HEK293 (cell line): Measurements from ENCODE around the gene LIMA1.

Experiments
- CTCF ChIA-PET: fragments of 350-600 bp; formaldehyde crosslinking; extraction: SDS; loops from one replicate; lab custom pipeline; 2021; ENCODE audit warnings: antibody characterized with exemption; lab: Yijun Ruan, JAX
- POLR2A ChIA-PET: fragments of 300-600 bp; formaldehyde crosslinking; extraction: SDS; loops from one replicate; lab custom pipeline; 2020; ENCODE audit warnings: antibody characterized with exemption, inconsistent platforms; lab: Yijun Ruan, JAX
- H3K27ac ChIP-seq: fragments of 200-500 bp; sonication (Bioruptor generic); 2 replicates; pipeline ENCODE4 v1.5.1; 2014; ENCODE audit warnings: low read depth, low read length, control low read depth, inconsistent platforms; ENCODE audit errors: extremely low read depth
- H3K36me3 ChIP-seq, 2 experiments: fragments of 200-500 bp in 1 of 2; sonication (Bioruptor generic) in 1 of 2; 1 replicate in 1 of 2; 2 replicates in 1 of 2; pipeline ENCODE4 v1.5.1; 2014 to 2017; ENCODE audit warnings: inconsistent platforms in 2 of 2, low read length in 2 of 2; ENCODE audit not compliant: control insufficient read depth in 2 of 2, insufficient read depth in 1 of 2
- H3K4me1 ChIP-seq: fragments of 200-500 bp; sonication (Bioruptor generic); 2 replicates; pipeline ENCODE4 v1.5.1; 2014; ENCODE audit warnings: mild to moderate bottlenecking, low read length, inconsistent platforms; ENCODE audit not compliant: control insufficient read depth, insufficient read depth
- H3K4me3 ChIP-seq: 2 replicates; pipeline ENCODE4 v1.5.1; 2011; ENCODE audit warnings: low read depth, mild to moderate bottlenecking, control low read depth, low read length, moderate library complexity
- H3K9me3 ChIP-seq: fragments of 200-500 bp; sonication (Bioruptor generic); 2 replicates; pipeline ENCODE4 v1.5.1; 2014; ENCODE audit warnings: low read depth, low read length, inconsistent platforms; ENCODE audit not compliant: control insufficient read depth, insufficient read depth
- AEBP2 ChIP-seq: fragments of 450-650 bp; formaldehyde crosslinking; IDR thresholded peaks from 2 replicates; pipeline ENCODE4 v1.5.1; 2016; ENCODE audit warnings: missing biosample characterization, missing genetic modification characterization, borderline replicate concordance
- KLF7 ChIP-seq: fragments of 450-650 bp; formaldehyde crosslinking; IDR thresholded peaks from 2 replicates; pipeline ENCODE4 v1.5.1; 2016; ENCODE audit warnings: missing biosample characterization, missing genetic modification characterization, borderline replicate concordance
- PRDM10 ChIP-seq: fragments of 450-650 bp; formaldehyde crosslinking; IDR thresholded peaks from 2 replicates; pipeline ENCODE4 v1.5.1; 2016; ENCODE audit warnings: missing biosample characterization, missing genetic modification characterization
- PRDM6 ChIP-seq: fragments of 450-650 bp; formaldehyde crosslinking; IDR thresholded peaks from 2 replicates; pipeline ENCODE4 v1.5.1; 2017; ENCODE audit warnings: missing biosample characterization, missing genetic modification characterization
- REST ChIP-seq: fragments of 450-650 bp; formaldehyde crosslinking; IDR thresholded peaks from 2 replicates; pipeline ENCODE4 v1.5.1; 2016; ENCODE audit warnings: missing biosample characterization, missing genetic modification characterization
- ZBTB17 ChIP-seq: fragments of 450-650 bp; formaldehyde crosslinking; IDR thresholded peaks from 2 replicates; pipeline ENCODE4 v1.5.1; 2016; ENCODE audit warnings: missing biosample characterization, missing genetic modification characterization
- ZEB2 ChIP-seq: fragments of 450-650 bp; formaldehyde crosslinking; IDR thresholded peaks from 2 replicates; pipeline ENCODE4 v1.5.1; 2016; ENCODE audit warnings: missing biosample characterization, missing genetic modification characterization
- ZNF175 ChIP-seq: fragments of 450-650 bp; formaldehyde crosslinking; IDR thresholded peaks from 2 replicates; pipeline ENCODE4 v1.5.1; 2016; ENCODE audit warnings: missing biosample characterization, missing genetic modification characterization
- ZNF23 ChIP-seq: fragments of 450-650 bp; formaldehyde crosslinking; IDR thresholded peaks from 2 replicates; pipeline ENCODE4 v1.5.1; 2016; ENCODE audit warnings: missing biosample characterization, missing genetic modification characterization, borderline replicate concordance
- ZNF341 ChIP-seq: fragments of 450-650 bp; formaldehyde crosslinking; IDR thresholded peaks from 2 replicates; pipeline ENCODE4; 2016; ENCODE audit warnings: low read depth, missing biosample characterization, missing genetic modification characterization
- ZNF366 ChIP-seq: fragments of 450-650 bp; formaldehyde crosslinking; conservative IDR thresholded peaks from 2 replicates; pipeline ENCODE4 v1.5.1; 2016; ENCODE audit warnings: missing biosample characterization, missing genetic modification characterization
- ZNF433 ChIP-seq: fragments of 450-650 bp; formaldehyde crosslinking; IDR thresholded peaks from 2 replicates; pipeline ENCODE4 v1.5.1; 2016; ENCODE audit warnings: missing biosample characterization, missing genetic modification characterization, low read depth
- ZNF600 ChIP-seq: fragments of 450-650 bp; formaldehyde crosslinking; IDR thresholded peaks from 2 replicates; pipeline ENCODE4 v1.5.1; 2016; ENCODE audit warnings: missing biosample characterization, missing genetic modification characterization
- ZNF692 ChIP-seq: fragments of 450-650 bp; formaldehyde crosslinking; IDR thresholded peaks from 2 replicates; pipeline ENCODE4 v1.5.1; 2016; ENCODE audit warnings: missing biosample characterization, missing genetic modification characterization
- ZNF830 ChIP-seq: fragments of 450-650 bp; IDR thresholded peaks from 2 replicates; pipeline ENCODE4 v1.5.0; 2018; ENCODE audit warnings: missing biosample characterization, missing genetic modification characterization, low read depth, mild to moderate bottlenecking, moderate library complexity
- ZXDB ChIP-seq: fragments of 450-650 bp; formaldehyde crosslinking; IDR thresholded peaks from 2 replicates; pipeline ENCODE4 v1.5.1; 2016; ENCODE audit warnings: missing biosample characterization, missing genetic modification characterization
- TF ChIP-seq, protein P1 (sequence below): sonication (generic); formaldehyde crosslinking; IDR thresholded peaks from 2 replicates; pipeline ENCODE4 v1.8.1; 2022; ENCODE audit warnings: mild to moderate bottlenecking, moderate library complexity, missing genetic modification reagents
- TF ChIP-seq, protein P2 (sequence below): fragments of 450-650 bp; formaldehyde crosslinking; IDR thresholded peaks from 2 replicates; pipeline ENCODE4 v1.5.1; 2017; ENCODE audit warnings: missing biosample characterization, missing genetic modification characterization

Gene LIMA1

GRCh38 chr12:50258167-50258551 lies 25.2 kb downstream of the LIMA1 start (continued):
- no peak for TF ChIP-seq AEBP2 (tag by site-specific recombination)
- TF ChIP-seq ZNF341 (tag by site-specific recombination) = no peak
- TF ChIP-seq ZNF23 = no peak
- TF ChIP-seq, all 188 proteins: peak for 4

DNA sequence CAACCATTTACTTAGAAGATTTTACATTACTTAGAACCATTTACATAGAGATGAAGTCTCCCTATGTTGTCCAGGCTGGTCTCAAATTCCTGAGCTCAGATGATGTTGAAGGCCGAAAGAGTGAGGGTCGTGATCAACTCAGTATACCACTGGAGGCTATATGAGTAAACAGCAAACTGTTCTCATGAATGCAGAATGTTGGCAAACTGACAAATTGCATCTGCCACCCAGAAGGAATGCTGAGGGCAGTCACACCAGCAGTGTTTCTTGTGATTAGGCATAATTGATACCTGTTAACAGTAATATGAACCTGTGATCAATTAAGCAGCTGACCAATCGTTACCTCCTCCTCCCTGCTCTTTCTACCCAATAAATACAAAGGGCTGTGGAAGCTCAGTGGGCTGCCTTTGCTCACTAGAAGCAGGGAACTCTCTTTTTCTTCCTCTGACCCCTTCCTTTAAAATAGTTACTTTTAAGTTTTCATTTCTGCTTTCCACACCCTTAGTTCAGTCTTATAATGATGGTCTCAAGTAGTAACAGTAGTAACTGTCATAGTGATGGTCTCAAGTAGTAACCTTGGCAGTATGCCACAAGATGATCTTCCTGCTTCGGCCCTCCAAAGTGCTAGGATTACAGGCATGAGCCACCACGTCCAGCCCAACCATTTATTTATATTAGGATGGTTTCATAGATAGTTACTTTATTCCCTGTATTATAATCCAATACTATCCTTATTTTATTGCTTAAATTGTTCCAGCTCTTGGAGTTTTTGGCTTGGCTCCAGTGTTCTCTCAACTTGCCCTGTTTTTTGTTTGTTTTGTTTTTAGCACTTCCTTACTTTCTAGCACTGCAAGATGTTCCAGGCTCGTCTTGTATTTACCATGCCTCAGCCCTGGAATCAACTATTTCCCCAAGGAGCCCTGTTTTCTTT lies 25.8 kb downstream of the LIMA1 start:
- H3K9me3 ChIP-seq = no peaks in the 10 kb centered on the region
- peaks cover 25% of the 10 kb centered on the region for H3K4me1 ChIP-seq
- no peaks in the 10 kb centered on the region for H3K36me3 ChIP-seq
- ChIA-PET POLR2A (interaction anchor here (0.5 to 1.3 kb wide), 3 partner anchors 19 to 25 kb away, joined by 3 read pairs; partner anchors contain the start of gene LIMA1), CTCF (interaction anchor here (0.6 to 0.8 kb wide), 2 partner anchors 218 to 766 kb away, joined by 3 to 5 read pairs; no protein-coding TSS in a partner anchor)
- H3K4me3 ChIP-seq = no peak overlapping the region
- 0 out of 2 replicates have a peak overlapping the region, but pooled peaks have one; percentile 29 for H3K27ac ChIP-seq
- TF ChIP-seq, protein P1, sequence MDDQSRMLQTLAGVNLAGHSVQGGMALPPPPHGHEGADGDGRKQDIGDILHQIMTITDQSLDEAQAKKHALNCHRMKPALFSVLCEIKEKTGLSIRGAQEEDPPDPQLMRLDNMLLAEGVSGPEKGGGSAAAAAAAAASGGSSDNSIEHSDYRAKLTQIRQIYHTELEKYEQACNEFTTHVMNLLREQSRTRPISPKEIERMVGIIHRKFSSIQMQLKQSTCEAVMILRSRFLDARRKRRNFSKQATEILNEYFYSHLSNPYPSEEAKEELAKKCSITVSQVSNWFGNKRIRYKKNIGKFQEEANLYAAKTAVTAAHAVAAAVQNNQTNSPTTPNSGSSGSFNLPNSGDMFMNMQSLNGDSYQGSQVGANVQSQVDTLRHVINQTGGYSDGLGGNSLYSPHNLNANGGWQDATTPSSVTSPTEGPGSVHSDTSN (CRISPR knock-in tag) = no peak
- TF ChIP-seq ZNF366 (tag by site-specific recombination) (peak; percentile 42; the same call in 1 of the 2 replicates), ZNF692 (tag by site-specific recombination) (no peak), ZXDB (tag by site-specific recombination) (0 out of 2 replicates have a peak, but pooled peaks have one; percentile 43), ZNF433 (tag by site-specific recombination) (no peak), REST (tag by site-specific recombination) (0 out of 2 replicates have a peak, but pooled peaks have one; percentile 2), PRDM6 (peak; percentile 51; the same call in 1 of the 2 replicates), KLF7 (tag by site-specific recombination) (no peak), ZNF830 (tag by site-specific recombination) (no peak), ZNF600 (tag by site-specific recombination) (peak; percentile 50; the same call in 1 of the 2 replicates), ZBTB17 (peak; percentile 47), ZNF175 (tag by site-specific recombination) (no peak), ZEB2 (tag by site-specific recombination) (peak; percentile 29; the same call in 1 of the 2 replicates), PRDM10 (tag by site-specific recombination) (no peak)
- TF ChIP-seq, protein P2, sequence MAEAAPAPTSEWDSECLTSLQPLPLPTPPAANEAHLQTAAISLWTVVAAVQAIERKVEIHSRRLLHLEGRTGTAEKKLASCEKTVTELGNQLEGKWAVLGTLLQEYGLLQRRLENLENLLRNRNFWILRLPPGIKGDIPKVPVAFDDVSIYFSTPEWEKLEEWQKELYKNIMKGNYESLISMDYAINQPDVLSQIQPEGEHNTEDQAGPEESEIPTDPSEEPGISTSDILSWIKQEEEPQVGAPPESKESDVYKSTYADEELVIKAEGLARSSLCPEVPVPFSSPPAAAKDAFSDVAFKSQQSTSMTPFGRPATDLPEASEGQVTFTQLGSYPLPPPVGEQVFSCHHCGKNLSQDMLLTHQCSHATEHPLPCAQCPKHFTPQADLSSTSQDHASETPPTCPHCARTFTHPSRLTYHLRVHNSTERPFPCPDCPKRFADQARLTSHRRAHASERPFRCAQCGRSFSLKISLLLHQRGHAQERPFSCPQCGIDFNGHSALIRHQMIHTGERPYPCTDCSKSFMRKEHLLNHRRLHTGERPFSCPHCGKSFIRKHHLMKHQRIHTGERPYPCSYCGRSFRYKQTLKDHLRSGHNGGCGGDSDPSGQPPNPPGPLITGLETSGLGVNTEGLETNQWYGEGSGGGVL (tag by site-specific recombination) = peak; percentile 17; the same call in 1 of the 2 replicates
